Sigmoid colon (tissue), 4 donors: Measurements from ENCODE around the gene BRIP1.

Experiments used
- EP300 ChIP-seq, 4 donors: sonication (generic); formaldehyde crosslinking; IDR thresholded peaks; one replicate each; pipeline ENCODE4 v1.6.1; 2017; ENCODE audit warnings: antibody characterized with exemption in 4 of 4
- POLR2A ChIP-seq, 2 donors: fragments of 450-650 bp; IDR thresholded peaks; one replicate each; pipeline ENCODE4 v1.6.1; 2016; ENCODE audit warnings: antibody characterized with exemption in 2 of 2, mild to moderate bottlenecking in 2 of 2, moderate library complexity in 2 of 2

DNA sequence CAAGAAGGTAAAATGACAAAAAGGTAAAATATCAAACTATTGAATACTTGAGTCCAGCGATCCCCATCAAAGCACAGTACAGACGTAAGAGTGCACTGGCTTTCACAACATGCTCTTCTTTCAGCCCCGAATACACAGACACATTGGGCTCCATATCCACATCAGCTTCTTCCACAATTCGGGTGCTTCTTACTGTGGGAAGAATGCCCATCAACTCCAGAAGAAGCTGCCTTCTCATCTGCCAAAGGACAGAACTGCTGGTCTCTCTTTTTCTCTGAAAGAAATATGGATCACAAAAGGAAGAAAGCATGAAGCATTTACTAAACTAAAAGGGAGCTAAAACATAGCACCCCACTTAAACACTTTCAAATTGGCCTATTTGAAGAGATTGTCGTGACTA lies 44.0 kb upstream of the BRIP1 start:
- TF ChIP-seq EP300 (IDR thresholded peaks at IDR 0.05), result no peak
- TF ChIP-seq POLR2A (IDR thresholded peaks at IDR 0.05), result no peak
